Stimulated activated CD4-positive, alpha-beta T cell treated with anti-CD3 and anti-CD28 coated beads, Interleukin-1b, Interleukin-23, amount 100 ng/mL, for 24 hours (primary cell): Measurements from ENCODE around the gene ZNF211.

Experiments used
- DNase-seq, 4 experiments: peaks; one replicate each; pipeline ENCODE4 v3.0.0-alpha.2; 2020; ENCODE audit warnings: low read depth in 4 of 4, low spot score in 1 of 4

The ZNF211 gene

GRCh38 chr19:57632987-57633831, at the start of gene ZNF211:
Gene ZNF211 (plus strand): TSS chr19:57633168. CDS start chr19:57633347, 179 bp downstream.
- peak; percentile 57 to 79 (median 66) for DNase-seq

- DNase-seq: peak; percentile 59 to 77 (median 72)
Measured at GRCh38 chr19:57583521-57584416, 49.2 kb upstream of the ZNF211 start, which contains the start of gene ZIK1. Gene ZIK1 (plus strand): TSS chr19:57584145. CDS start chr19:57584357, 212 bp downstream.

GRCh38 chr19:57587529-57587928, 45.4 kb upstream of the ZNF211 start:
- DNase-seq: no peak

- DNase-seq: no peak
Measured at GRCh38 chr19:57599377-57599760, 33.6 kb upstream of the ZNF211 start.

GRCh38 chr19:57599761-57600383, 33.1 kb upstream of the ZNF211 start, which contains the start of gene ZNF530:
Gene ZNF530 (plus strand): TSS chr19:57599885. CDS start chr19:57604346, 4,461 bp downstream.
- DNase-seq: peak; percentile 81 to 86 (median 84)

GRCh38 chr19:57606931-57607330, 26.0 kb upstream of the ZNF211 start:
- DNase-seq: no peak

- no peak for DNase-seq
Measured at GRCh38 chr19:57611113-57611512, 21.9 kb upstream of the ZNF211 start.

GRCh38 chr19:57613941-57614743, 18.8 kb upstream of the ZNF211 start, which contains the start of gene ZNF134:
Gene ZNF134 (plus strand): TSS chr19:57614242. CDS start chr19:57619469, 5,227 bp downstream.
- DNase-seq: peak; percentile 78 to 82 (median 80)

- no peak for DNase-seq
Measured at GRCh38 chr19:57615346-57615745, 17.6 kb upstream of the ZNF211 start.

- DNase-seq: no peak
Measured at GRCh38 chr19:57620673-57621348, 12.2 kb upstream of the ZNF211 start.

GRCh38 chr19:57623091-57623490, 9.9 kb upstream of the ZNF211 start:
- no peak for DNase-seq

GRCh38 chr19:57633832-57634131, 814 bp downstream of the ZNF211 start:
- DNase-seq: no peak

GRCh38 chr19:57637379-57637778, 4.4 kb downstream of the ZNF211 start:
- no peak for DNase-seq

GRCh38 chr19:57641715-57642234, 8.8 kb downstream of the ZNF211 start:
- DNase-seq: no peak

- no peak for DNase-seq
Measured at GRCh38 chr19:57642396-57643046, 9.6 kb downstream of the ZNF211 start.

- DNase-seq: no peak
Measured at GRCh38 chr19:57643734-57644133, 10.8 kb downstream of the ZNF211 start.

- DNase-seq: no peak
Measured at GRCh38 chr19:57648331-57649003, 15.5 kb downstream of the ZNF211 start.

- DNase-seq: no peak
Measured at GRCh38 chr19:57651654-57651996, 18.7 kb downstream of the ZNF211 start.

- DNase-seq: no peak
Measured at GRCh38 chr19:57653689-57654088, 20.7 kb downstream of the ZNF211 start.
